ENCODE measurements around the gene PILRA.

PILRA gene

DNA sequence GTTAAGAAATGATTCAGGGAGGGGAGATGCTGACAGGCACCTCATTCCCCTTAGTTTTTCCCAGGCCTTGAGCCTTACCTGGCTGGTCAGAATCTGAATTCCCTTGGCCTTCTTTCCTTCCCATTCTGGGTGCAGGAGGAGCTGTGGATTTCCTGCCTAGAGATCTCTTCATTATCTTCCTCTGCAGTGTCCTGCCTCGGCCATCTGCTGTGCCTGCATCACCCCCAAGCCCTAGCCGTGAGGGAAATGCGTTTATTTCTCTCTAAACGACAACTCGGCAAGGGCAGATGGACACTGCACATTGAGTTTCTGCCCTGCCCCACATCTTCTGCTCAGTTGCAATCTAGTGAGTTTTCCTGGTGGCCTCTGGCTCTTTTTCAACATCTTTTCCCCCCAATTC lies 28.5 kb downstream of the PILRA start:
- Histone ChIP-seq H3K36me3 (ENCODE audit: insufficient read depth, low read length) (no peaks in the 10 kb centered on the region), H3K4me3 (ENCODE audit: low read depth in 1 of 2, low read length in 2 of 2) (no peak overlapping the region), H3K9me3 (ENCODE audit: low read length) (no peaks in the 10 kb centered on the region), H3K4me1 (ENCODE audit: insufficient read depth, low read length) (no peaks in the 10 kb centered on the region), H3K27me3 (ENCODE audit: control insufficient read depth in 1 of 2, insufficient read depth in 2 of 2, low read length in 2 of 2) (no peaks in the 10 kb centered on the region), H3K9ac (ENCODE audit: low read length) (no peak overlapping the region), H3K27ac (ENCODE audit: low read depth, low read length) (no peak overlapping the region)

DNA sequence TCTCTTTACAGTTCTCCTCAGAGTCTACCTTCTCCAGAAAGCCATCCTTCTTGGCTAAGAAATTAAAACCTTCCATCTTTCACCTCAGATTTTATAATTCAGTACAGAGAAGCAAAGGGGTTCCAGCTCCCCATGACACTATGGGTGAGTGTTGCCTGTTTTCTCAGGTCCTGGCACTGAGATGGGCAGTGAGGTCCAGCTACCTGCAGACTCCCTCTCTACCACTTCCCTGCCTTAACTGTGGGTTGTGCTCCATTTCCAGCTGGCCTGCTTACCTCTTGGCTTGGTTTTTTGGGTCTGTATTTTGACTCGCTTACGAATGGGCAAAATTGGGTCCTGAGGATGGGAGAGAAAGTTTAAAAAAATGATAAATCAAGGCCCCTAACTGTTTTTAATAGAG lies 29.0 kb downstream of the PILRA start:
- no peak overlapping the region for H3K4me3 ChIP-seq (ENCODE audit: low read depth in 1 of 2, low read length in 2 of 2)

DNA sequence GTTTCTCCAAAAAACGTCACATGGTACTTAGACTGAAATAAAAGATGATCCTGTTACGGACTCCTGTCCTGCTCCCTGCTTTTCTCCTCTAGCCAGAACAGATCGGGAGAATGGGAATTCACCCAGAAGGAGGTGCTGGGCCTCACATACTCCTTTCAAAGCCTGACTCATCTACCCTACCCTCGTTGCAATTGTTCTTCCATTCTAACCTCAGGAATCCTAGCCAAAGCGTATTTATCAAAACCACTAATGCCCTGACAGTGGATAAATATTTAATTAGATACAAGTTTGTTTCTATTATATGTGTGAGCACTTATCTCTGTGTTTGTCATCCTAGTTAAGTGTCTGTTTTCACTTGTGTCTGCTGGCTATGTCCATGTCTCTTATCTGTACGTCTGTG lies 33.5 kb downstream of the PILRA start:
- Histone ChIP-seq H3K36me3 (ENCODE audit: insufficient read depth, low read length) (no peaks in the 10 kb centered on the region), H3K4me1 (ENCODE audit: insufficient read depth, low read length) (no peaks in the 10 kb centered on the region), H3K4me3 (ENCODE audit: low read depth in 1 of 2, low read length in 2 of 2) (no peak overlapping the region), H3K27ac (ENCODE audit: low read depth, low read length) (no peak overlapping the region), H3K9ac (ENCODE audit: low read length) (no peak overlapping the region), H3K9me3 (ENCODE audit: low read length) (no peaks in the 10 kb centered on the region), H3K27me3 (ENCODE audit: control insufficient read depth in 1 of 2, insufficient read depth in 2 of 2, low read length in 2 of 2) (no peaks in the 10 kb centered on the region)

More for the DNA sequence above, 29.0 kb downstream of the PILRA start:
- Histone ChIP-seq H3K9ac (ENCODE audit: low read length) (no peak overlapping the region), H3K27ac (ENCODE audit: low read depth, low read length) (no peak overlapping the region), H3K9me3 (ENCODE audit: low read length) (no peaks in the 10 kb centered on the region), H3K27me3 (ENCODE audit: control insufficient read depth in 1 of 2, insufficient read depth in 2 of 2, low read length in 2 of 2) (no peaks in the 10 kb centered on the region), H3K4me1 (ENCODE audit: insufficient read depth, low read length) (no peaks in the 10 kb centered on the region), H3K36me3 (ENCODE audit: insufficient read depth, low read length) (no peaks in the 10 kb centered on the region)

DNA sequence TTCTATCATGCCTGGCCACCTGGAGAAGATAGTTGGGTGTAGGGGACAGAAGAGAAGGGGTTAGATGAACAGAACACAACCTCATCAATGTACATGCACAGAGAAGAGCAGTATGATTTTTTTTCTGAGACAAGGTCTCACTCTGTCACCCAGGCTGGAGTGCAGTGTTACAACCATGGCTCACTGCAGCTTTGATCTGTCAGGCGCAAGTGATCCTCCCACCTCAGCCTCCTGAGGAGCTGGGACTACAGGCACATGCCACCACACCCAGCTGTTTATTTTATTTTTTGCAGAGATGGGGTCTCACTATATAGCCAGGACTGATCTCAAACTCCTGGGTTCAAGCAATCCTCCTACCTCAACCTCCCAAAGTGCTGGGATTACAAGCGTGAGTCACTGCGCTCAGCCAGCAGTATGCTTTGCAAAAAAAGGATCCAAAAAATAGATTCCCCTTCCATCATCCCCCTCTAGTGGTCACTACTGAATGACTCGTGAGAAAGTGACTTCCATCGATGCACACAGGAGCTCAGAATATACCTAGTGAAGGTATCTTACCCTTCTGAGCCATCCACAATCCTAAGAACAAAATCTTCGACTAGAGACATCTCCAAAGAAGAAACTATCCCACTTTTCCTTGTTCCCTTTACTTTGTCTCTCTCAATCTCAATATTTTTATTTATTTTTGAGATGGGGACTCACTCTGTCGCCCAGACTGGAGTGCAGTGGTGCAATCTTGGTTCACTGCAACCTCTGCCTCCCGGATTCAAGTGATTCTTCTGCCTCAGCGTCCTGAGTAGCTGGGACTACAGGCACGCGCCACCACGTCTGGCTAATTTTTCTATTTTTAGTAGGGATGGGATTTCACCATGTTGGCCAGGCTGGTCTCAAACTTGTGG lies 34.2 kb downstream of the PILRA start:
- no peaks in the 10 kb centered on the region for H3K9me3 ChIP-seq (ENCODE audit: low read length)
- H3K27me3 ChIP-seq (ENCODE audit: control insufficient read depth in 1 of 2, insufficient read depth in 2 of 2, low read length in 2 of 2) = no peaks in the 10 kb centered on the region
- no peak overlapping the region for H3K4me3 ChIP-seq (ENCODE audit: low read depth in 1 of 2, low read length in 2 of 2)
- H3K4me1 ChIP-seq (ENCODE audit: insufficient read depth, low read length) = no peaks in the 10 kb centered on the region
- H3K9ac ChIP-seq (ENCODE audit: low read length) = no peak overlapping the region
- no peaks in the 10 kb centered on the region for H3K36me3 ChIP-seq (ENCODE audit: insufficient read depth, low read length)
- H3K27ac ChIP-seq (ENCODE audit: low read depth, low read length) = no peak overlapping the region

DNA sequence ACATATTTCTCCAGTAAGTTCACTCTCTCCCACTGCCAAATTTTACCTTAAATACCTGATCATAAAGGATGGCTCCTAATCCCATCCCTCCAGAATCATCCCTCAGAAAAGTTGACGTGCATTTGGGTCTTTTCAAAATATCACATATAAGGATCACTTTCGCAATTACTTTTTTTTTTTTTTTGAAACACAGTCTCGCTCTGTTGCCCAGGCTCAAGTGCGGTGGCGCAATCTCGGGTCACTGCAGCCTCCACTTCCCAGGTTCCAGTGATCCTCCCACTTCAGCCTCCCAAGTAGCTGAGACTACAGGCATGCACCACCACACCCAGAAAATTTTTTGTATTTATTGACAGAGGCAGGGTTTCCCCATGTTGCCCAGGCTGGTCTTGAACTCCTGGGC lies 37.8 kb downstream of the PILRA start:
- no peak overlapping the region for H3K4me3 ChIP-seq (ENCODE audit: low read depth in 1 of 2, low read length in 2 of 2)
- no peaks in the 10 kb centered on the region for H3K9me3 ChIP-seq (ENCODE audit: low read length)
- no peaks in the 10 kb centered on the region for H3K27me3 ChIP-seq (ENCODE audit: control insufficient read depth in 1 of 2, insufficient read depth in 2 of 2, low read length in 2 of 2)
- no peaks in the 10 kb centered on the region for H3K4me1 ChIP-seq (ENCODE audit: insufficient read depth, low read length)
- no peak overlapping the region for H3K9ac ChIP-seq (ENCODE audit: low read length)
- no peak overlapping the region for H3K27ac ChIP-seq (ENCODE audit: low read depth, low read length)
- no peaks in the 10 kb centered on the region for H3K36me3 ChIP-seq (ENCODE audit: insufficient read depth, low read length)

GRCh38 chr7:100413346-100413745 lies 40.1 kb downstream of the PILRA start:
- no peak overlapping the region for H3K27ac ChIP-seq (ENCODE audit: low read depth, low read length)
- H3K9me3 ChIP-seq (ENCODE audit: low read length) = no peaks in the 10 kb centered on the region
- H3K36me3 ChIP-seq (ENCODE audit: insufficient read depth, low read length) = no peaks in the 10 kb centered on the region
- H3K27me3 ChIP-seq (ENCODE audit: control insufficient read depth in 1 of 2, insufficient read depth in 2 of 2, low read length in 2 of 2) = no peaks in the 10 kb centered on the region
- H3K9ac ChIP-seq (ENCODE audit: low read length) = no peak overlapping the region
- no peak overlapping the region for H3K4me3 ChIP-seq (ENCODE audit: low read depth in 1 of 2, low read length in 2 of 2)
- H3K4me1 ChIP-seq (ENCODE audit: insufficient read depth, low read length) = no peaks in the 10 kb centered on the region

DNA sequence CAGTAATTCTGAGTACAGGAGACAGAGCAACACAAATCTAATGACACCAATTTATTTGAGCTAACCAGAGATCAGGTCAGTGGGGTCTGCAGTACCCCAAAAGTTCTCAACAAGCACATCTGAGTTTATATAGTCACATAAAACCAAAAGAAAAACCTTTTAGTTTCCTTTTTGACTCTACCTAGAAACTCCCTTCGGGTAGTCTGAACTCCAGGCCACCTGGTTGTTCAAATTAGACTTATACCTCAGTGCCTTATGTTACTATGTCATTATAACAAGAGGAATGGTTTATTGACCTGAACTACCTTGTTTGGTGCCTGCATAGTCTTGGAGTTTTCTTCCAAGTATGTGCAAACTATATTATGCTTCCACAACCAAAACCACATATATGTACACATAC lies 40.6 kb downstream of the PILRA start:
- no peaks in the 10 kb centered on the region for H3K27me3 ChIP-seq (ENCODE audit: control insufficient read depth in 1 of 2, insufficient read depth in 2 of 2, low read length in 2 of 2)
- H3K9me3 ChIP-seq (ENCODE audit: low read length) = no peaks in the 10 kb centered on the region
- no peak overlapping the region for H3K4me3 ChIP-seq (ENCODE audit: low read depth in 1 of 2, low read length in 2 of 2)
- H3K27ac ChIP-seq (ENCODE audit: low read depth, low read length) = no peak overlapping the region
- H3K36me3 ChIP-seq (ENCODE audit: insufficient read depth, low read length) = no peaks in the 10 kb centered on the region
- no peaks in the 10 kb centered on the region for H3K4me1 ChIP-seq (ENCODE audit: insufficient read depth, low read length)
- no peak overlapping the region for H3K9ac ChIP-seq (ENCODE audit: low read length)

DNA sequence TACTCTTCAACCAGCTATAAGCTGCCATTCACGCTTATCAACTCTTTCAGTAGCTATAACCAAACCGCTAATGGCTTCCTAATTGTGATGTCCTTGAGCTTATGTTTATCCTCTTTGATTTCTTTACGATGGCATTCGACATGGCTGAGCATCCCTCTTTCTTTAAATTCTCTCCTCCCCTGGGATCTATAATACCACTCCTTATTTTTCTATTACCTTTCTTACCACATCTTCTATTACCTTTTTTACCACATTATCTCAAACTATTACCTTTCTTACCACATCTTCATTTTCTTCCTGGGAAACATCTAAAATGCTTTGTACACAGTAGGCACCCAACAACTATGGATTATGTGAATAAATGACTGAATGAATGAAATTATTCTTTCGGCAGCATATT lies 42.2 kb downstream of the PILRA start:
- Histone ChIP-seq H3K9me3 (ENCODE audit: low read length) (no peaks in the 10 kb centered on the region), H3K36me3 (ENCODE audit: insufficient read depth, low read length) (no peaks in the 10 kb centered on the region), H3K4me1 (ENCODE audit: insufficient read depth, low read length) (no peaks in the 10 kb centered on the region), H3K4me3 (ENCODE audit: low read depth in 1 of 2, low read length in 2 of 2) (no peak overlapping the region), H3K27ac (ENCODE audit: low read depth, low read length) (no peak overlapping the region), H3K27me3 (ENCODE audit: control insufficient read depth in 1 of 2, insufficient read depth in 2 of 2, low read length in 2 of 2) (no peaks in the 10 kb centered on the region), H3K9ac (ENCODE audit: low read length) (no peak overlapping the region)

- Histone ChIP-seq H3K4me1 (ENCODE audit: insufficient read depth, low read length) (no peaks in the 10 kb centered on the region), H3K9me3 (ENCODE audit: low read length) (no peaks in the 10 kb centered on the region), H3K9ac (ENCODE audit: low read length) (no peak overlapping the region), H3K27me3 (ENCODE audit: control insufficient read depth in 1 of 2, insufficient read depth in 2 of 2, low read length in 2 of 2) (no peaks in the 10 kb centered on the region), H3K27ac (ENCODE audit: low read depth, low read length) (no peak overlapping the region), H3K36me3 (ENCODE audit: insufficient read depth, low read length) (no peaks in the 10 kb centered on the region), H3K4me3 (ENCODE audit: low read depth in 1 of 2, low read length in 2 of 2) (no peak overlapping the region)
These were observed 45.8 kb downstream of the PILRA start for GRCh38 chr7:100418930-100419659.

GRCh38 chr7:100419660-100420226 lies 46.5 kb downstream of the PILRA start:
- Histone ChIP-seq H3K9ac (ENCODE audit: low read length) (no peak overlapping the region), H3K9me3 (ENCODE audit: low read length) (no peaks in the 10 kb centered on the region), H3K27me3 (ENCODE audit: control insufficient read depth in 1 of 2, insufficient read depth in 2 of 2, low read length in 2 of 2) (no peaks in the 10 kb centered on the region), H3K4me3 (ENCODE audit: low read depth in 1 of 2, low read length in 2 of 2) (no peak overlapping the region), H3K4me1 (ENCODE audit: insufficient read depth, low read length) (no peaks in the 10 kb centered on the region), H3K36me3 (ENCODE audit: insufficient read depth, low read length) (no peaks in the 10 kb centered on the region), H3K27ac (ENCODE audit: low read depth, low read length) (no peak overlapping the region)

GRCh38 chr7:100423315-100423714 lies 50.0 kb downstream of the PILRA start:
- Histone ChIP-seq H3K36me3 (ENCODE audit: insufficient read depth, low read length) (no peaks in the 10 kb centered on the region), H3K27me3 (ENCODE audit: control insufficient read depth in 1 of 2, insufficient read depth in 2 of 2, low read length in 2 of 2) (no peaks in the 10 kb centered on the region), H3K9me3 (ENCODE audit: low read length) (no peaks in the 10 kb centered on the region), H3K4me1 (ENCODE audit: insufficient read depth, low read length) (peaks cover 6% of the 10 kb centered on the region), H3K4me3 (ENCODE audit: low read depth in 1 of 2, low read length in 2 of 2) (no peak overlapping the region), H3K27ac (ENCODE audit: low read depth, low read length) (no peak overlapping the region), H3K9ac (ENCODE audit: low read length) (no peak overlapping the region)

All from muscle layer of colon (tissue), 2 donors.